Dendritic cell treated with granulocyte-macrophage colony-stimulating factor and Interleukin-4, amounts not matched to agents 40 ng/mL and 50 ng/mL, for 4 days (primary cell): ENCODE data around the gene ANKRD28.
A peak's percentile ranks its signal among the peaks of the same experiment; 100 is the strongest.
"Not testable (repeated sequence)": the region's sequence is repeated elsewhere in the genome, so short reads cannot be mapped to it uniquely, and the experiment has no call there.

Source experiments
- H3K27ac Mint-ChIP-seq: one replicate; pipeline ENCODE4 v1.8.0; 2022; ENCODE audit warnings: mild to moderate bottlenecking, mixed read lengths
- H3K27me3 Mint-ChIP-seq: one replicate; pipeline ENCODE4 v1.8.0; 2022; ENCODE audit warnings: mild to moderate bottlenecking, mixed read lengths
- H3K36me3 Mint-ChIP-seq: one replicate; pipeline ENCODE4 v1.8.0; 2022; ENCODE audit warnings: low read depth, mixed read lengths
- H3K4me1 Mint-ChIP-seq: one replicate; pipeline ENCODE4 v1.8.0; 2022; ENCODE audit warnings: low read depth, mixed read lengths
- H3K4me3 Mint-ChIP-seq: one replicate; pipeline ENCODE4 v1.8.0; 2022; ENCODE audit warnings: mild to moderate bottlenecking, moderate library complexity, mixed read lengths
- H3K9me3 Mint-ChIP-seq: one replicate; pipeline ENCODE4 v1.8.0; 2022; ENCODE audit warnings: mixed read lengths
- intact Hi-C: fragments of 100-400 bp; cut with micrococcal nuclease; formaldehyde crosslinking; loops from one replicate; pipeline ENCODE4 v1.15.0; 2022

Gene ANKRD28

GRCh38 chr3:15815696-15816095 lies 17.9 kb upstream of the ANKRD28 start:
- H3K27ac Mint-ChIP-seq: no peak overlapping the region
- no peak overlapping the region for H3K4me3 Mint-ChIP-seq
- H3K27me3 Mint-ChIP-seq: no peaks in the 10 kb centered on the region
- intact Hi-C loops: loop anchor here (2.0 to 5.0 kb wide), 2 partner anchors 362 to 431 kb away; no protein-coding TSS in a partner anchor
- H3K36me3 Mint-ChIP-seq: no peaks in the 10 kb centered on the region
- no peaks in the 10 kb centered on the region for H3K9me3 Mint-ChIP-seq
- H3K4me1 Mint-ChIP-seq: no peaks in the 10 kb centered on the region

- H3K27me3 Mint-ChIP-seq, intact Hi-C loops, H3K9me3 Mint-ChIP-seq, H3K4me3 Mint-ChIP-seq, H3K27ac Mint-ChIP-seq, H3K36me3 Mint-ChIP-seq: not testable (repeated sequence)
- peaks cover 14% of the 10 kb centered on the region for H3K4me1 Mint-ChIP-seq
These were observed 15.3 kb upstream of the ANKRD28 start for GRCh38 chr3:15813079-15813478.

GRCh38 chr3:15812183-15812582 lies 14.4 kb upstream of the ANKRD28 start:
- intact Hi-C loops: loop anchor here (1.0 kb wide), 1 partner anchor 182 kb away; no protein-coding TSS in a partner anchor
- H3K4me3 Mint-ChIP-seq: no peak overlapping the region
- no peak overlapping the region for H3K27ac Mint-ChIP-seq
- H3K36me3 Mint-ChIP-seq: no peaks in the 10 kb centered on the region
- H3K4me1 Mint-ChIP-seq: peaks cover 19% of the 10 kb centered on the region
- no peaks in the 10 kb centered on the region for H3K9me3 Mint-ChIP-seq
- H3K27me3 Mint-ChIP-seq: no peaks in the 10 kb centered on the region

- H3K27ac Mint-ChIP-seq: no peak overlapping the region
- intact Hi-C loops: loop anchor here (2.0 kb wide), 1 partner anchor 608 kb away; no protein-coding TSS in a partner anchor
- no peaks in the 10 kb centered on the region for H3K27me3 Mint-ChIP-seq
- H3K4me3 Mint-ChIP-seq: no peak overlapping the region
- H3K36me3 Mint-ChIP-seq: no peaks in the 10 kb centered on the region
- H3K4me1 Mint-ChIP-seq: peaks cover 32% of the 10 kb centered on the region
- no peaks in the 10 kb centered on the region for H3K9me3 Mint-ChIP-seq
These were observed 12.9 kb upstream of the ANKRD28 start for GRCh38 chr3:15810702-15811101.

- peaks cover 38% of the 10 kb centered on the region for H3K4me1 Mint-ChIP-seq
- no peaks in the 10 kb centered on the region for H3K9me3 Mint-ChIP-seq
- H3K27ac Mint-ChIP-seq: peak overlapping the region; percentile 9
- H3K4me3 Mint-ChIP-seq: no peak overlapping the region
- intact Hi-C loops: no loop called here
- H3K27me3 Mint-ChIP-seq: no peaks in the 10 kb centered on the region
- no peaks in the 10 kb centered on the region for H3K36me3 Mint-ChIP-seq
These were observed 11.5 kb upstream of the ANKRD28 start for GRCh38 chr3:15809313-15809712.

GRCh38 chr3:15808679-15809310 lies 11.0 kb upstream of the ANKRD28 start:
- Mint-ChIP-seq H3K9me3 (no peaks in the 10 kb centered on the region), H3K27me3 (no peaks in the 10 kb centered on the region), H3K36me3 (no peaks in the 10 kb centered on the region), H3K4me3 (no peak overlapping the region), H3K27ac (peak overlapping the region; percentile 9), H3K4me1 (peaks cover 38% of the 10 kb centered on the region)
- intact Hi-C loops: no loop called here

DNA sequence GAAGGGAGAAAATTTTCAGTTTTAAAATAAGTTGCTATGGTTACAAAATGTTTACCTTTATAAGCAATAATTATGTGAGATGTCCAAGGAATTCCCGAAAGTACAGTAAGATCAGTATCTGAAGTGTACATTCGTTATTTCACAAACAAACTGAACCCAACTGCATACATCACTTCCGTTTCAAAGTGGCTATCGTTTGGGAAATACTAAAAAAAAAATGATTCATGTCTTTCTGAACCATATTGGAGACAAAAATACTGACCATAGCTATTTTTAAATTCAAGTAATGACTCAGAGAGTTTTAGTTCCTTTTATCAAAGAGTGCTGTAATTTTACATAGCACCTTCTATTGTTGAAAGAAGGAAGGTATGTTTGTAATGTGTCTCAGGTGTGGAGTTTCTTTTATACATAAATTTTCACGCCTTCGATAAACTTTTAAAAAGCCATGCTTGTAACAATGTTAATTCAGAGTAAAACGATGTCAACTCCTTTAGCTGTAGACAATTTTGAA lies 8.0 kb upstream of the ANKRD28 start:
- Mint-ChIP-seq H3K27me3 (no peaks in the 10 kb centered on the region), H3K4me3 (no peak overlapping the region), H3K36me3 (no peaks in the 10 kb centered on the region), H3K4me1 (peaks cover 59% of the 10 kb centered on the region), H3K27ac (peak overlapping the region; percentile 72), H3K9me3 (peaks cover 10% of the 10 kb centered on the region)
- intact Hi-C loops: no loop called here

GRCh38 chr3:15804553-15805095 lies 6.8 kb upstream of the ANKRD28 start:
- intact Hi-C loops: no loop called here
- Mint-ChIP-seq H3K4me1 (peaks cover 64% of the 10 kb centered on the region), H3K27me3 (no peaks in the 10 kb centered on the region), H3K4me3 (no peak overlapping the region), H3K36me3 (no peaks in the 10 kb centered on the region), H3K9me3 (peaks cover 10% of the 10 kb centered on the region), H3K27ac (peak overlapping the region; percentile 72)

- Mint-ChIP-seq H3K36me3 (no peaks in the 10 kb centered on the region), H3K4me1 (peaks cover 59% of the 10 kb centered on the region), H3K27me3 (no peaks in the 10 kb centered on the region), H3K4me3 (no peak overlapping the region), H3K9me3 (peaks cover 10% of the 10 kb centered on the region), H3K27ac (no peak overlapping the region)
- intact Hi-C loops: no loop called here
These were observed 6.1 kb upstream of the ANKRD28 start for GRCh38 chr3:15803921-15804320.

GRCh38 chr3:15801298-15801697 lies 3.5 kb upstream of the ANKRD28 start:
- Mint-ChIP-seq H3K4me1 (peaks cover 53% of the 10 kb centered on the region), H3K36me3 (no peaks in the 10 kb centered on the region), H3K27ac (no peak overlapping the region), H3K4me3 (no peak overlapping the region), H3K9me3 (peaks cover 10% of the 10 kb centered on the region), H3K27me3 (no peaks in the 10 kb centered on the region)
- intact Hi-C loops: no loop called here

DNA sequence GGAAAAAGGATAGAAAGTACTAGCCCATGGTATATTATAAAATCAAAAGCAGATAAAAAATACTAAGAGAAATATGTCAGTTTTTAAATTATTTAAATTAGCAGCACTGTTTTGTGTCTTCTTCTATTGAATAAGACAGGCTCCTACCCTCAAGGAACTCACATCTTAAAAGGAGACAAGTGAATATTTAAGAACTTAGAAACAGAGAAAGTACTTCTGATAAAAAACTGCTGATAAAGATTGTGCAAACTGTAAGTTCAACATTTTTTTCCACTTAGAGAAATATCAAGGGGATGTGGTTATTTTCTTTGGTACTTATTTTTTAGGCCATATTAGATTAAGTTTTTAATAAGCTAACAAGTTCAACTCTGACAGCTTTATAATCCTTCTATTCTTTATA lies 3.0 kb upstream of the ANKRD28 start:
- Mint-ChIP-seq H3K4me1 (peaks cover 50% of the 10 kb centered on the region), H3K36me3 (no peaks in the 10 kb centered on the region), H3K9me3 (peaks cover 10% of the 10 kb centered on the region), H3K27me3 (no peaks in the 10 kb centered on the region), H3K4me3 (no peak overlapping the region), H3K27ac (no peak overlapping the region)
- intact Hi-C loops: no loop called here

DNA sequence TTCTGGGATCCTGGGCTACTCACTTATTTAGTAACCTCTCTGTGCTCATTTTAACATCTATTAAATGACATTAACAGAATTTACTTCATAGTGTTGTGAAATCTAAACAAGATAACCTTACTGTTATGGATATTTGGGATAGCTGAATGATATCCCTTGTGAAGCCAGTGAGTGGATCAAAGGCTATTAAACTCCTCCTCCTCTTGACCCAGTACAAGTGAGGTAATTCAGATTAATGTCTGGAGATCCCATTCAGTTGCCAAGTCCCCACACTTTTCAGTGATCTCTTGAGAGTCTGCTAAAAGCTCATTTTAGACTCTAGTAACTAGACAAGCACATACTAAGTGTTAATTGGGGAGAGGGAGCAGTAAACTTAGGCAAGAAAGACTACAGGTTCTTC lies 2.5 kb upstream of the ANKRD28 start:
- Mint-ChIP-seq H3K9me3 (peaks cover 10% of the 10 kb centered on the region), H3K4me1 (peaks cover 50% of the 10 kb centered on the region), H3K4me3 (no peak overlapping the region), H3K27ac (no peak overlapping the region), H3K36me3 (no peaks in the 10 kb centered on the region), H3K27me3 (no peaks in the 10 kb centered on the region)
- intact Hi-C loops: no loop called here

GRCh38 chr3:15798533-15799245 lies 910 bp upstream of the ANKRD28 start:
- no peak overlapping the region for H3K27ac Mint-ChIP-seq
- no peaks in the 10 kb centered on the region for H3K27me3 Mint-ChIP-seq
- peaks cover 10% of the 10 kb centered on the region for H3K9me3 Mint-ChIP-seq
- H3K36me3 Mint-ChIP-seq: no peaks in the 10 kb centered on the region
- intact Hi-C loops: no loop called here
- peaks cover 48% of the 10 kb centered on the region for H3K4me1 Mint-ChIP-seq
- no peak overlapping the region for H3K4me3 Mint-ChIP-seq
